Measurements from ENCODE around the gene SEC23A. TPM values are rescaled to one million over a fixed set of nuclear protein-coding genes. Genes with fewer than 3 reads are reported as not detected.
A peak's percentile ranks its signal among the peaks of the same experiment; 100 is the strongest.
"Not testable (repeated sequence)": the region's sequence is repeated elsewhere in the genome, so short reads cannot be mapped to it uniquely, and the experiment has no call there.

Gene SEC23A
- total RNA-seq, 1 experiment from 2014 or later, result 82.4 TPM

GRCh38 chr14:39060818-39061437 lies 42.1 kb downstream of the SEC23A start:
- no TSS peak for BruUV-seq (replicated peaks)
- intact Hi-C loops (cut with micrococcal nuclease), result no loop called here
- ChIA-PET CTCF (no interaction called here), POLR2A (interaction anchor here (0.8 kb wide), 1 partner anchor 9 kb away, joined by 4 read pairs; no protein-coding TSS in a partner anchor)
- H3K4me1 Mint-ChIP-seq (ENCODE audit: insufficient read depth, unreplicated experiment), result no peaks in the 10 kb centered on the region
- no peaks in the 10 kb centered on the region for H3K9me3 Mint-ChIP-seq (ENCODE audit: unreplicated experiment)
- peaks cover 65% of the 10 kb centered on the region for H3K36me3 Mint-ChIP-seq (ENCODE audit: insufficient read depth, unreplicated experiment)
- no peak for TF ChIP-seq CTCF (IDR thresholded peaks at IDR 0.05; ENCODE audit: unreplicated experiment)
- H3K4me3 Mint-ChIP-seq (ENCODE audit: unreplicated experiment), result no peak overlapping the region
- no peak overlapping the region for H3K27ac Mint-ChIP-seq (ENCODE audit: low read depth, unreplicated experiment)
- DNase-seq (ENCODE audit: unreplicated experiment), result no peak
- no peaks in the 10 kb centered on the region for H3K27me3 Mint-ChIP-seq (ENCODE audit: insufficient read depth, unreplicated experiment)

DNA sequence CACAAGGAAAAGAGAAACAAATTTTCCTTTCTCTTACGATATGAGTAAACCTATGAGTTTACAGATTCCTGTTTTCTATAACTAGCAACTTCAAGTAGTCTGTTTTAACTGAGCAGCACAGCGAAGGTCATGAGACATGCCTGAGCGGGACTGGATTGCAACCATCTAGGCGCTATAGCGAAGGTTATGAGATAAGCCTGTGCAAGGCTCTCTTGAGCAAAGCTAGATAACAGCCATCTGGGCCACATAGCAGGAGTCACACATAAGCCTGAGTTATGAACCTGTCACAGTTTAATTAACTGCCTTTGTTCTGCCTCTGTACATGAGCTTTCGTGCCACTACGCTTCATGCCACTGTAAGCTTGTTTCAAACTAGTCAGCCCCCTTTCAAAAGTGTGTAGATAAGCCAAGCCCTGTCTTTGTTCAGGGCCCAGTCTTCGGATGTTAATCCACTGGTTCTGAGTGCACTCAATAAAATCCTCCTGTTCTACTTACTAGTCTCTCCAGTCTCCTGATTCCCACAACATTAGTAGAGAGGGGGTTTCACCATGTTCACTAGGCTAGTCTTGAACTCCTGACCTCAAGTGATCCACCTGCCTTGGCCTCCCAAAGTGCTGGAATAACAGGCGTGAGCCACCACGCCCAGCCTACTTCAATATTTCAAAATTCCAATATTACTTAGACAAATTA lies 47.1 kb downstream of the SEC23A start:
- BruUV-seq (replicated peaks), result no TSS peak
- no peak for TF ChIP-seq CTCF (IDR thresholded peaks at IDR 0.05; ENCODE audit: unreplicated experiment)
- Mint-ChIP-seq H3K4me1 (ENCODE audit: insufficient read depth, unreplicated experiment) (no peaks in the 10 kb centered on the region), H3K4me3 (ENCODE audit: unreplicated experiment) (no peak overlapping the region), H3K36me3 (ENCODE audit: insufficient read depth, unreplicated experiment) (peaks cover 76% of the 10 kb centered on the region), H3K27ac (ENCODE audit: low read depth, unreplicated experiment) (no peak overlapping the region), H3K9me3 (ENCODE audit: unreplicated experiment) (no peaks in the 10 kb centered on the region), H3K27me3 (ENCODE audit: insufficient read depth, unreplicated experiment) (no peaks in the 10 kb centered on the region)
- POLR2A ChIA-PET, result no interaction called here
- intact Hi-C loops (cut with micrococcal nuclease), result no loop called here
- CTCF ChIA-PET, result interaction anchor here (0.5 to 0.9 kb wide), 2 partner anchors 15 to 40 kb away, joined by 3 read pairs; no protein-coding TSS in a partner anchor
- peak; percentile 14 for DNase-seq (ENCODE audit: unreplicated experiment)

DNA sequence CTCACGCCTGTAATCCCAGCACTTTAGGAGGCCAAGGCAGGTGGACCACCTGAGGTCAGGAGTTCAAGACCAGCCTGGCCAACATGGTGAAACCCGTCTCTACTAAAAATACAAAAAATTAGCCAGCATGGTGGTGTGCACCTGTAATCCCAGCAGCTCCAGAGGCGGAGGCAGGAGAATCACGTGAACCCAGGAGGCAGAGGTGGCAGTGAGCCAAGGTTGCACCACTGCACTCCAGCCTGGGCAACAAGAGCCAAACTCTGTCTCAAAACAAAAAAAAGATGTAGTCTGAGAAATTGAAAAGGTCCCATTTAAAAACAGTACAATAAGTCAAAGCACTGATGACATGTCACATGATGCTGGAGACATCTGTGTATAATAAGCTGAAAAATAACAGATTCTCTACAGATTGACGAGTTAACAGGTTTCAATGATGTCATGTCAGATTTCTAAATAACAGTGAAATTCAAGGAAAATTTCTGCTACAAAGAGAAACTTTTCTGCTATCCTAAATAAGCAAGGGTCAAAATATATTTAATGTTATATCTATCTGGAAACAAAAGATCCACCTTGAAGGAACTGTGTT lies 50.1 kb downstream of the SEC23A start:
- BruUV-seq (replicated peaks); H3K4me3 Mint-ChIP-seq (ENCODE audit: unreplicated experiment); H3K27me3 Mint-ChIP-seq (ENCODE audit: insufficient read depth, unreplicated experiment); H3K27ac Mint-ChIP-seq (ENCODE audit: low read depth, unreplicated experiment); H3K9me3 Mint-ChIP-seq (ENCODE audit: unreplicated experiment); intact Hi-C loops (cut with micrococcal nuclease); DNase-seq (ENCODE audit: unreplicated experiment); H3K4me1 Mint-ChIP-seq (ENCODE audit: insufficient read depth, unreplicated experiment): not testable (repeated sequence)
- POLR2A ChIA-PET, result interaction anchor here (0.7 kb wide), 1 partner anchor 8 kb away, joined by 4 read pairs; no protein-coding TSS in a partner anchor
- H3K36me3 Mint-ChIP-seq (ENCODE audit: insufficient read depth, unreplicated experiment), result peaks cover 81% of the 10 kb centered on the region
- CTCF ChIA-PET, result interaction anchor here (0.7 kb wide), 1 partner anchor 1150 kb away, joined by 3 read pairs; no protein-coding TSS in a partner anchor

DNA sequence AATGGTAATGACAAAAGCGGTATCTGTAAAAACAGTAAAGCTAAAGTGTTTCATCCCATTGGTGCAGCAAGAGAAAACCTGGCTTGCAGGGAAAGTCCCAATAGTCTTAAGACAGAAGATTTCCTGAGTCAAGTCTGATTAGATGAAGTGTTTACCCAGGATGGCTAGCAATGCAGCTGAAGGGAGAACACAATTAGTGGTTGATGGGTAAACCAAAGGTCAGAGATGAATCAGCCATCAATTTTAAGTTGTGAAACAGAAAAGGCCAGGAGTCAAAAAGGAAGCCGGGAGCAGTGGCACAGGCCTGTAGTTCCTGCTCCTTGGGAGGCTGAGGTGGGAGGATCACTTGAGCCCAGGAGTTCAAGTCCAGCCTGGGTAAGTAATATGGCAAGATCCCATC lies 52.6 kb downstream of the SEC23A start:
- intact Hi-C loops (cut with micrococcal nuclease), result no loop called here
- Mint-ChIP-seq H3K27me3 (ENCODE audit: insufficient read depth, unreplicated experiment) (no peaks in the 10 kb centered on the region), H3K4me3 (ENCODE audit: unreplicated experiment) (no peak overlapping the region), H3K27ac (ENCODE audit: low read depth, unreplicated experiment) (peak overlapping the region; percentile 2), H3K9me3 (ENCODE audit: unreplicated experiment) (no peaks in the 10 kb centered on the region), H3K36me3 (ENCODE audit: insufficient read depth, unreplicated experiment) (peaks cover 88% of the 10 kb centered on the region), H3K4me1 (ENCODE audit: insufficient read depth, unreplicated experiment) (no peaks in the 10 kb centered on the region)
- CTCF ChIA-PET, result no interaction called here
- TF ChIP-seq CTCF (IDR thresholded peaks at IDR 0.05; ENCODE audit: unreplicated experiment), result no peak
- POLR2A ChIA-PET, result interaction anchor here (1.1 kb wide), 1 partner anchor 931 kb away, joined by 3 read pairs; no protein-coding TSS in a partner anchor
- BruUV-seq (replicated peaks), result no TSS peak
- peak; percentile 59 for DNase-seq (ENCODE audit: unreplicated experiment)

DNA sequence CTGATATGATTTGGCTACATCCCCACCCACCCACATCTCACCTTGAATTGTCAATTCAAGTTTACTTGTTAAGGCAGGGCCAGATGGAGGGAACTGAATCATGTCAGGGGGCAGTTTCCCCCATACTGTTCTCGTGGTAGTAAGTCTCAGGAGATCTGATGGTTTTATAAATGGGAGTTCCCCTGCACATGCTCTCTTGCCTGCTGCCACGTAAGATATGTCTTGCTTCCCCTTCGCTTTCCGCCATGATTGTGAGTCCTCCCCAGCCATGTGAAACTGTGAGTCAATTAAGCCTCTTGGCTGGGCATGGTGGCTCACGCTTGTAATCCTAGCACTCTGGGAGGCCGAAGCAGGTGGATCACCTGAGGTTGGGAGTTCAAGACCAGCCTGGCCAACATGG lies 57.1 kb downstream of the SEC23A start:
- peaks cover 75% of the 10 kb centered on the region for H3K36me3 Mint-ChIP-seq (ENCODE audit: insufficient read depth, unreplicated experiment)
- BruUV-seq (replicated peaks); H3K27ac Mint-ChIP-seq (ENCODE audit: low read depth, unreplicated experiment): not testable (repeated sequence)

More for the DNA sequence above, 57.1 kb downstream of the SEC23A start:
- POLR2A ChIA-PET; H3K4me1 Mint-ChIP-seq (ENCODE audit: insufficient read depth, unreplicated experiment); CTCF ChIA-PET; intact Hi-C loops (cut with micrococcal nuclease); DNase-seq (ENCODE audit: unreplicated experiment); H3K4me3 Mint-ChIP-seq (ENCODE audit: unreplicated experiment); H3K27me3 Mint-ChIP-seq (ENCODE audit: insufficient read depth, unreplicated experiment); H3K9me3 Mint-ChIP-seq (ENCODE audit: unreplicated experiment): not testable (repeated sequence)
